HG02852 (cell line): ENCODE measurements around the gene SMIM26.
A peak's percentile ranks its signal among the peaks of the same experiment; 100 is the strongest.

Experiments
- ATAC-seq: cut with Tn5 transposase; IDR thresholded peaks from one replicate; pipeline ENCODE4 v1.9.1; 2021; ENCODE audit warnings: mild to moderate bottlenecking, moderate library complexity; ENCODE audit not compliant: unreplicated experiment

The SMIM26 gene

DNA sequence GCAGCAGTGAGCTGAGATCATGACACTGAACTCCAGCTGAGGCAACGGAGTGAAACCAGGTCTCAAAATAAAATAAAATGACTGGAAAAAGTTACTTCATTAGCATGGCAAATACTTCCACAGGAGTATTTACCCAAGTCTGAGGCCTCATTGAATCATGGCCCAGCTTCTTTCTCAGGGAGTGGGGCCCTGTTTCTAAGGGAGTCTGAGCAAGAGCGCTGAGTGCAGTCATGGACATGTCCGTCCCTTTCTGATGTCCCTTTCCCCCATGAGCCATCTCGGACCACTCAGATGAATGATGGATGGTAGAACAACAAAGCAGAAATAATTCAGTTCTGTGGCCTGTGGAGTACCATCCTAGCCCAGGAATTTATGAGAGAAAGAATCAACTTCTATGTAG is 12.8 kb downstream of the SMIM26 start:
- no peak for ATAC-seq

GRCh38 chr20:18585134-18585533 is 17.9 kb downstream of the SMIM26 start:
- ATAC-seq, result no peak

DNA sequence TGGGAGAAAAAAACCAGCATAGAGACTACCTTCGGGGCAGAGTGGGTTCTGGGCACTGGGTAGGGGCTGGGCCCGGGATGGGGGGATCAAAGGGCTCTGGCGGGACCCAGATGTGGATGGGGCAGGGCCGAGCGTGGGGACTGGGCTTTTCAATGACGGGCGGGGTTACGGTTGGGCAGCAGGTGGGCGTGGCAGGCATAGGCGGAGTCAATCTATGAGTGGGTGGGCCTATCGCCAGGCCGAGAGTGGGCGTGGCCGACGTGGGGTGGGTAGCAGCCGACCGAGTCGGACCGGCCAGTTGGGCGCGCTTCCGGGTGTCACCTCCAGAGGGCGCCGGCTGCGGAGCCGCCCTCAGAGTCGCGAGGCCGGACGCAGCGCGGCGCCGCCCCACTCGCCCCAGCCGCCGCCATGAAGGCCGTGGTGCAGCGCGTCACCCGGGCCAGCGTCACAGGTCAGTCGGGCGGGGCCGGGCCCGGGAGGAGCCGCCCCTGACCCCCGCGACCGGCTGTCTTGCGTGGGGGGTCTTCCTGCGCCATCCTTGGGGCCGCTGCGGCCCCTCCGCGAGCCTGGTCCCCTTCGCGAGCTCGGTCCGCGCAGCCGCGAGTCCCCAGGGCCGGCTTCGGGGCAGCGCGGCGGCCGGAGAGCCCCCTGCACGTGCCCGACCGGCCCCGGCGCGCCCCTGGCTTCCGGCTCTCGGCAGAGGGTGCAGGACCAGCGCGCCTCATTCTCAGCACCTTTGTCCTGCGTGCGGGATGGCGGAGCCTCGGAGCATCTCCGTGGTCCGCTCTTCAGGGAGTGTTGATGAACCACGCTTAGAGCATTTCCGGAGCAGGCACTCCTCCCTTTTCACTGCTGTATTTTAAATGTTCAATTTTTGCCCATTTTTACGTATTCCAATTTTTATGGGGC is 20.7 kb downstream of the SMIM26 start, which contains the start of gene DTD1:
Gene DTD1 (plus strand): TSS at position 390 of the 909 bp plus-strand sequence. CDS start 19 bp downstream, at position 409.
- ATAC-seq, result peak; percentile 89

- ATAC-seq, result no peak
Measured at GRCh38 chr20:18588574-18588933, 21.3 kb downstream of the SMIM26 start.

DNA sequence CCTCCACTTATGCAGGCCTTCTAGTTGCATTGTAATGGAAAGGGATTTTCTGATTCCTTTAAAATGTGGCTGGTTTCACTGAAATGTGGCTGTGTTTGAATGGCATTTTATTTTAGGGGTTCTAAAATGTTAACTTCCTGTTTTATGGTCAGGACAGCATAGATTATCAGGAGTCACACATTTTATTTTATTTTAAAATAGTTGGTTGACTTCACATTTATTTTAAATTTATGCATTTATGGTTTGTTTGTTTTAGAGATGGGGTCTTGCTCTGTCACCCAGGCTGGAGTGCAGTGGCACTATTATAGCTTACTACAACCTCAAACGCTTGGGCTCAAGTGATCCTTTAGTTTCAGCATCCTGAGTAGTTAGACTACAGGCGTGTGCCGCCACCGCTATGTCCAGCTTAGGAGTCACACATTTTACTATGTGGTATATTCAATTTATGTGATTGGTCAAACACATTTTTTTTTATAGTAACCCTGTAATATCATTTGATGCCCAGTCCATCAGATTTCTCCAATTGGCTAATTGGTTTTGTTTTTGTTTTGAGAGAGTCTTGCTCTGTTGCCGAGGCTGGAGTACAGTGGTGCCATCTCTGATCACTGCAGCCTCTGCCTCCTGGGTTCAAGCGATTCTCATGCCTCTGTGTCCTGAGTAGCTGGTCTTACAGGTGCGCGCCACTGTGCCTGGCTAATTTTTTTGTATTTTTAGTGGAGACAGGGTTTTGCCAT is 22.9 kb downstream of the SMIM26 start:
- no peak for ATAC-seq

- ATAC-seq, result no peak
Measured at GRCh38 chr20:18596270-18596669, 29.0 kb downstream of the SMIM26 start.

DNA sequence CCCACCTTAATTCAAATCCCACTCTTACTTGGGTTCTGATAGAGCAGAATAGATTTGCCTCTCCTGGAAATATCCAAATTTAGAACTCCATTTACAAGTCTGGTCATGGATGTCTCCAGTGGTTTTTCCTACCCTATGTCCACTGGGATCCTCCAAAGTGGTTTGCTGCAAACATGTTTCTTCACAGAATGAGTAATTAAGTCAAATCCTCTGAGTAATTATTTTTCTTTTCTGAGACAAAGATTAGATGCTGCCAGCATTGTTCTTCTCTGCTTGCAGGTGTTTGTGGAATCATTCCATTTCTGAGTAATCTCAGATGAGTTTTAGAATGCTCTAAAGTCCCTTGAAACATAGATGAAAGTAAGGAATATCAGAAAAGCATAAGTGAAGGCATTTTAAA is 42.5 kb downstream of the SMIM26 start:
- no peak for ATAC-seq

GRCh38 chr20:18611492-18611891 is 44.3 kb downstream of the SMIM26 start:
- no peak for ATAC-seq

DNA sequence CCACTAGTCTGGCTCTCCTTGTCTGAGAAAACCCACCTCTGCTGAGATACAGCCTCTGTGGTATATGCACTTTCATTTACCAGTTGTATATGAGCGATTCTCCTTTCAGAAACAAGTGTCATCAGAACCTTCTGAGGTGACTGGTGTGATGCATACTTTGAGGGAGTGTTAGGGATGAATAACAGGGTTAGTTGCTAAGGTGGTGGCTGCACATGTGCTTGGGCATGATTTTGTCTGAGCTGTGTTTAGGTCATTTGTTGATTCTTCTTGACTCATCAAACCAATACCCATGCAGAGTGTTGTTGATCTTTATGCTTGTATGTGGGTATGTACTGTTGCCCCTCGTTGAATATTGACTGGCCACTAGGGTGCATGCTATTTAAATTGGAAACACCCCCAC is 46.3 kb downstream of the SMIM26 start:
- no peak for ATAC-seq

DNA sequence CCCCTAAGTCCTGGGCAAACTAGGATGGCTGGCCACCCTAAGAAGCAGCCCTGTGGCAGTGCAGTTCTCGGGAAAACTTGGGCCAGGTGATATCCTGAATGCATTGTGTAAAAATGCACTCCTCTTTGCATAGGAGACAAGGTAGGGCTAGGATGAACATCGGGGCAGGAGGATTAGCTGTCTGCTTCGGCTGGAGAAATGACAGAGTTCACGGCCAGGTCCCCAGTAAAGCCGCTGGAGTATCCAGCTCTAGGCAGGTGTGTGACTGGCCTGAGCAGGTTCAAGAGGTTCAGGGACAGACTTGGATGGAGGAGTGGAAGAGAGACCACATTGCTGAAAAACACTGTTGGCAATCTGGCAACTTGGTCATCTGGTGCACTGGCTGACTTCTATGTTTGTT is 47.0 kb downstream of the SMIM26 start:
- ATAC-seq, result no peak

DNA sequence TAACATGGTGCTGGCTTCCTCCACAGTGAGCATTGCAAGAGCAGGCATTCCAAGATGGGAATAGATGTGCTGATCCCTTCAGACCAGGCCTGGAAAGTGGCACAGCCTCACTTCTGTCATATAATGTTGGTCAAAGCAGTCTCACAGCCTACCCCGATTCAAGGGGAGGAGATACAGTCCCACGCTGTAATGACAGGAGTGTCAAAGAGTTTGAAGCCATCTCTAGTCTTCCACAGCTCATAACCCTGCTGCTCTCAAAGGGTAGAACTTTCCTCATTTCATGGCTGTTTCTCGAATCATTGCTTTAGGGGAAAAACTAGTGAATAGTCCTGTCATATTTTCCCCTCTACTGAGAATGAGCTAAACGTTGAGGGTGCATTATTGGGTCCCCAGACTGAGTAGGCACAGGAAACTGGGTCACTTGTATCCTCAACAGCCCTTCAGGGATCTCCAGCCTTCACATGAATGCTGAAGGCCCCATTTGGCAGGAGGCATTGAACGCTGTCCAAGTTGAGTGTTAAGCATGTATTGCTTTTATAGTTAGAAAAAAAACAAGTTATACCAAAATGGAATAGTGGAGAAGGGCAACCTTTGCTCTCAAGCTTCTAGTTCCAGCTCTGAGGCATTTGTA is 47.9 kb downstream of the SMIM26 start:
- no peak for ATAC-seq
